Left lung (tissue), 10 donors: ENCODE data around the gene HRC. TPM values are rescaled to one million over a fixed set of nuclear protein-coding genes. Genes with fewer than 3 reads are reported as not detected.
"Not testable (repeated sequence)": the region's sequence is repeated elsewhere in the genome, so short reads cannot be mapped to it uniquely, and the experiment has no call there.

Source experiments
- ATAC-seq: fragments of 200-7000 bp; cut with Tn5 transposase; one replicate; pipeline ENCODE4 v1.9.1; 2020; ENCODE audit warnings: moderate library complexity
- DNase-seq, 4 donors: peaks; one replicate each; pipeline ENCODE4 v3.0.0-alpha.2; 2013 to 2020
- H3K27ac ChIP-seq, 2 donors: fragments of 200-600 bp; sonication (generic) in 1 of 2; one replicate each; pipeline versions ENCODE4 v1.5.0 to v1.8.0; 2020 to 2021
- H3K27me3 ChIP-seq, 2 donors: fragments of 200-600 bp; sonication (generic) in 1 of 2; one replicate each; pipeline versions ENCODE4 v1.5.0 to v1.8.0; 2020 to 2021
- H3K36me3 ChIP-seq, 2 donors: fragments of 200-600 bp; sonication (generic) in 1 of 2; one replicate each; pipeline versions ENCODE4 v1.5.0 to v1.8.0; 2020 to 2021
- H3K4me1 ChIP-seq, 2 donors: fragments of 200-600 bp; one replicate each; pipeline ENCODE4 v1.8.0; 2021
- H3K4me3 ChIP-seq, 2 donors: fragments of 200-600 bp; sonication (generic) in 1 of 2; one replicate each; pipeline versions ENCODE4 v1.5.0 to v1.8.0; 2020 to 2021; ENCODE audit warnings: mild to moderate bottlenecking in 1 of 2
- H3K9me3 ChIP-seq, 2 donors: fragments of 200-600 bp; sonication (generic) in 1 of 2; one replicate each; pipeline versions ENCODE4 v1.5.0 to v1.8.0; 2020 to 2021
- intact Hi-C, 2 donors: fragments of 100-400 bp; cut with DNase I; formaldehyde crosslinking; loops; one replicate each; pipeline versions ENCODE4 v1.11.2 to v1.14.2; 2022
- polyA plus RNA-seq, 6 donors: library from polyadenylated mRNA; unstranded; fragments of 120-200 nt; gene quantifications; one replicate each; pipeline ENCODE4 v1.2.1, GENCODE V29; 2013; ENCODE audit not compliant: insufficient read length in 6 of 6
- total RNA-seq, 2 donors: library from RNA; stranded (reverse); fragmentation: NEBNext Ultra II Directional; extraction: Animal tissue kit (Norgen Biotek cat#: 25700); gene quantifications; one replicate each; pipeline ENCODE4 v1.2.1, GENCODE V29; 2021
- TF ChIP-seq, protein P1 (sequence below), 2 donors: fragments of 200-600 bp; sonication (generic) in 1 of 2; IDR thresholded peaks; one replicate each; pipeline versions ENCODE4 v1.5.0 to v1.8.0; 2021; ENCODE audit warnings: antibody characterized with exemption in 2 of 2
- donor health status: DM: no; HTN: yes; CAD: no.
- donor health status: DM: no; HTN: no; CAD: no.

HRC gene
- total and polyA plus RNA-seq, 8 donors = 0.26 to 16.4 (median 9.5) TPM

GRCh38 chr19:49150106-49150943 lies 4.9 kb downstream of the HRC start:
- peaks cover 0 to 61% of the 10 kb centered on the region in 2 donors for H3K27me3 ChIP-seq
- DNase-seq = peak; percentile 82 to 93 (median 92)
- H3K27ac ChIP-seq = peak overlapping the region; percentile 70 to 73
- TF ChIP-seq, protein P1, sequence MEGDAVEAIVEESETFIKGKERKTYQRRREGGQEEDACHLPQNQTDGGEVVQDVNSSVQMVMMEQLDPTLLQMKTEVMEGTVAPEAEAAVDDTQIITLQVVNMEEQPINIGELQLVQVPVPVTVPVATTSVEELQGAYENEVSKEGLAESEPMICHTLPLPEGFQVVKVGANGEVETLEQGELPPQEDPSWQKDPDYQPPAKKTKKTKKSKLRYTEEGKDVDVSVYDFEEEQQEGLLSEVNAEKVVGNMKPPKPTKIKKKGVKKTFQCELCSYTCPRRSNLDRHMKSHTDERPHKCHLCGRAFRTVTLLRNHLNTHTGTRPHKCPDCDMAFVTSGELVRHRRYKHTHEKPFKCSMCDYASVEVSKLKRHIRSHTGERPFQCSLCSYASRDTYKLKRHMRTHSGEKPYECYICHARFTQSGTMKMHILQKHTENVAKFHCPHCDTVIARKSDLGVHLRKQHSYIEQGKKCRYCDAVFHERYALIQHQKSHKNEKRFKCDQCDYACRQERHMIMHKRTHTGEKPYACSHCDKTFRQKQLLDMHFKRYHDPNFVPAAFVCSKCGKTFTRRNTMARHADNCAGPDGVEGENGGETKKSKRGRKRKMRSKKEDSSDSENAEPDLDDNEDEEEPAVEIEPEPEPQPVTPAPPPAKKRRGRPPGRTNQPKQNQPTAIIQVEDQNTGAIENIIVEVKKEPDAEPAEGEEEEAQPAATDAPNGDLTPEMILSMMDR (IDR thresholded peaks at IDR 0.05) = no peak
- H3K9me3 ChIP-seq = no peaks in the 10 kb centered on the region
- intact Hi-C loops = no loop called here
- H3K36me3 ChIP-seq = no peaks in the 10 kb centered on the region
- ATAC-seq = peak; percentile 74
- H3K4me3 ChIP-seq = peak overlapping the region; percentile 61 to 64
- H3K4me1 ChIP-seq = peaks cover 12 to 49% of the 10 kb centered on the region in 2 donors

- no peaks in the 10 kb centered on the region for H3K9me3 ChIP-seq
- H3K27ac ChIP-seq = peak overlapping the region; percentile 70 to 73
- H3K4me1 ChIP-seq = peaks cover 12 to 49% of the 10 kb centered on the region in 2 donors
- peak; percentile 50 to 91 (median 73) for DNase-seq
- peak overlapping the region; percentile 61 to 64 for H3K4me3 ChIP-seq
- peak; percentile 40 for ATAC-seq
- TF ChIP-seq, protein P1 (IDR thresholded peaks at IDR 0.05) = no peak
- peaks cover 0 to 61% of the 10 kb centered on the region in 2 donors for H3K27me3 ChIP-seq
- intact Hi-C loops = loop anchor here in 1 of 2 donors (5.0 kb wide), 1 partner anchor 52 kb away; no protein-coding TSS in a partner anchor
- H3K36me3 ChIP-seq = no peaks in the 10 kb centered on the region
Observed at GRCh38 chr19:49149652-49150105, 5.5 kb downstream of the HRC start.

DNA sequence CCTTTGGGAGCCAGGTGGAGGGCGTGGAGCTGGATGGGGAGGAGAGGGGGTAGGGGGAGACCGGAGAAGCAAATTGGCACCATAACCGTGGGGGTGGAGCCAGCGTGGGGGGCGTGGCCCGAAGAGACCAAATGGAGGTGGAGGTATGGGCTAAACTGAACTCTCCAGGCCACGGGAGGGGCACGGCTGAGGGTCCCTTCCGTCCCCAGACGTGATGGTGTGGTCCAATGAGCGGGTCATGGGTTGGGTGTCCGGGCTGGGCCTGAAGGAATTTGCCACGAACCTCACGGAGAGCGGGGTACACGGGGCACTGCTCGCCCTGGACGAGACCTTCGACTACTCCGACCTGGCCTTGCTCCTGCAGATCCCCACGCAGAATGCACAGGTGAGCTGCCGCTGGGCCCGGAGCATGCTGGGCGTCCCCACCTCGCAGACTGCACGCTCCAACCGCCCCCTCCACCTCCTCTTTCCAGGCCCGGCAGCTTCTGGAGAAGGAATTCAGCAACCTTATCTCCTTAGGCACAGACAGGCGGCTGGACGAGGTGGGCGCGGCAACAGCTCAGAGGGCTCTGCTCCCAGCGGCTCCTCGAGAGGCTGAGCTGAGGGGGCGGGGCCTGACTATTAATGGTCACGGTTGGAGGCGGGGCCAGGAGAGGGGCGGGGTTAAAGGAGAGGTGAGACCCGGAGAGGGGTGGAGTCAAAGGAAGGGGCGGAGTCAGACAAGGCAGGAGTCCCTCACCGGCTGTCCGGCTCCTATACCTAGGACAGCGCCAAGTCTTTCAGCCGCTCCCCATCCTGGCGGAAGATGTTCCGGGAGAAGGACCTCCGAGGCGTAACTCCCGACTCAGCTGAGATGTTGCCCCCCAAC lies 6.2 kb downstream of the HRC start:
- Histone ChIP-seq H3K4me3 (peak overlapping the region; percentile 61 to 64), H3K36me3 (no peaks in the 10 kb centered on the region), H3K9me3 (no peaks in the 10 kb centered on the region), H3K27ac (peak overlapping the region; percentile 70 to 73), H3K4me1 (peaks cover 12 to 49% of the 10 kb centered on the region in 2 donors), H3K27me3 (peaks cover 0 to 61% of the 10 kb centered on the region in 2 donors)
- ATAC-seq (peak; percentile 89), DNase-seq (peak; percentile 94 to 97 (median 96))
- intact Hi-C loops = loop anchor here in 1 of 2 donors (5.0 kb wide), 1 partner anchor 52 kb away; no protein-coding TSS in a partner anchor
- TF ChIP-seq, protein P1 (IDR thresholded peaks at IDR 0.05) = no peak

DNA sequence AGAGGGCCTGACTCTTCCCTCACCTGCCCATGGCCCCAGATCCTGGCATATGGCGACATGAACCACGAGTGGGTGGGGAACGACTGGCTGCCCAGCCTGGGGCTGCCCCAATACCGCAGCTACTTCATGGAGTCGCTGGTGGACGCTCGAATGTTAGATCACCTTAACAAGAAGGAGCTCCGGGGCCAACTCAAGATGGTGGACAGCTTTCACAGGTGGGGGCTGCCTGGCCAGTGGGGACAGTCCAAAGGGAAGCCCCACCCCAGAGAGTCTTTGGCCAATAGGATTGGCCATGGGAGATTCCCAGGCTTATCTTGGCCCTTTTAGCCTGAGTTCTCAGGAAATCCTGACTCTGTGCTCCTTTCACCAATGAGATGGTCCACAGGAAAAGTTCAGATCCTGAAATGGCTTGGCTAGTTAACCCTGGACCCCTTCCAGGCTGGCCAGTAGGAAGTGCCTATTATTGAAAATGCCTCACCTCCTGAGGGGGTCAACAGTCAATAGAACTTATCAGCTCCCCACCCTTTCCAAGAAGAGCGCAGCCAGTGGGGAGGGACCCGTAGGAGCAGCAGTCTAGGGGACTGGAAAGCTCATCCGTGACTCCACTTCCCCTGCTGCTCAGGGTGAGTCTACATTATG lies 7.0 kb downstream of the HRC start:
- intact Hi-C loops = loop anchor here in 1 of 2 donors (5.0 kb wide), 1 partner anchor 51 kb away; no protein-coding TSS in a partner anchor
- Histone ChIP-seq H3K27me3 (peaks cover 0 to 61% of the 10 kb centered on the region in 2 donors), H3K27ac (peak overlapping the region; percentile 63 to 73), H3K9me3 (no peaks in the 10 kb centered on the region), H3K4me3 (peak overlapping the region; percentile 61 to 64), H3K4me1 (peaks cover 12 to 50% of the 10 kb centered on the region in 2 donors), H3K36me3 (no peaks in the 10 kb centered on the region)
- ATAC-seq = no peak
- DNase-seq = peak in 1 of 4 donors; percentile 50
- TF ChIP-seq, protein P1 (IDR thresholded peaks at IDR 0.05) = no peak

DNA sequence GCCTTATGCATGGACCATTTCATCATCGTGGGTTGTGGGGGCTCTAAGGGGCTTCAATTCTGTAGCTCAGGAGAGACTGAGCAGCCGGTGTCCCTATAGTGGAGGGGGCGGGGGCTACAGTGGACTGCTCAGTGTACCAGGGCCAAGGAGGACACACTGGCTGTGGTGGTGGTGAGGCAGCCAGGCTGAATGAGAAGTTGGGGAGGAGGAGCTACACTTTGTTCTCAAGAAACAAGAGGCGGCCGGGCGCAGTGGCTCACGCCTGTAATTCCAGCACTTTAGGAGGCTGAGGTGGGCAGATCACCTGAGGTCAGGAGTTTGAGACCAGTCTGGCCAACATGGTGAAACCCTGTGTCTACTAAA lies 8.8 kb downstream of the HRC start:
- Histone ChIP-seq H3K27me3 (peaks cover 0 to 52% of the 10 kb centered on the region in 2 donors), H3K4me1 (peaks cover 12 to 52% of the 10 kb centered on the region in 2 donors)
- H3K27ac ChIP-seq, ATAC-seq, H3K4me3 ChIP-seq, H3K36me3 ChIP-seq, H3K9me3 ChIP-seq, DNase-seq: not testable (repeated sequence)
- intact Hi-C loops = loop anchor here in 1 of 2 donors (5.0 kb wide), 1 partner anchor 49 kb away; no protein-coding TSS in a partner anchor
